ENCODE data around the gene TBL1XR1.

- TF ChIP-seq CTCF (IDR thresholded peaks at IDR 0.05), result no peak
- TF ChIP-seq POLR2A (IDR thresholded peaks at IDR 0.05), result no peak
These were observed 155.3 kb downstream of the TBL1XR1 start for GRCh38 chr3:177041730-177042551.
